Thoracic aorta (tissue), 2 donors: Measurements from ENCODE around the gene SLC6A3. TPM values are rescaled to one million over a fixed set of nuclear protein-coding genes. Genes with fewer than 3 reads are reported as not detected.

Experiments used
- ATAC-seq: fragments of 150-250 bp; one replicate; pipeline ENCODE4 v1.8.0; 2017; ENCODE audit warnings: low read depth; ENCODE audit not compliant: insufficient number of reproducible peaks, low FRiP score
- DNase-seq: peaks from one replicate; pipeline ENCODE4 v3.0.0-alpha.2; 2020; ENCODE audit warnings: low spot score
- H3K27ac ChIP-seq, 2 donors: fragments of 200-600 bp; sonication (generic); 1 replicate in 1 of 2; 2 replicates in 1 of 2; pipeline ENCODE4 v1.5.1; 2016; ENCODE audit warnings: mild to moderate bottlenecking in 2 of 2, moderate library complexity in 2 of 2
- H3K27me3 ChIP-seq: fragments of 200-600 bp; sonication (generic); replicated peaks from 2 replicates; pipeline ENCODE4 v1.6.0; 2016; ENCODE audit warnings: mild to moderate bottlenecking; ENCODE audit not compliant: insufficient read depth
- H3K36me3 ChIP-seq: fragments of 200-600 bp; sonication (generic); one replicate; pipeline ENCODE4 v1.5.1; 2016
- H3K4me1 ChIP-seq, 2 donors: fragments of 200-600 bp; sonication (generic); 1 replicate in 1 of 2; 2 replicates in 1 of 2; pipeline versions ENCODE4 v1.5.1 to v1.6.0; 2016; ENCODE audit warnings: low read depth in 2 of 2, mild to moderate bottlenecking in 1 of 2; ENCODE audit not compliant: control insufficient read depth in 1 of 2
- H3K4me3 ChIP-seq: fragments of 200-600 bp; sonication (generic); 2 replicates; pipeline ENCODE4 v1.5.1; 2016; ENCODE audit warnings: mild to moderate bottlenecking
- H3K9me3 ChIP-seq: fragments of 200-600 bp; sonication (generic); 2 replicates; pipeline ENCODE4 v1.5.1; 2016
- total RNA-seq, 2 donors: library from RNA; depleted of rRNA; stranded (reverse); fragments of >200 nt; gene quantifications; one replicate each; pipeline versions ENCODE4 v1.1.0 to v1.2.3, GENCODE V29; 2016
- TF ChIP-seq, protein P1 (sequence below): fragments of 200-600 bp; sonication (generic); IDR thresholded peaks from one replicate; pipeline ENCODE4 v1.5.1; 2019; ENCODE audit warnings: antibody characterized with exemption

Gene SLC6A3
- total RNA-seq, 2 donors from 2014 or later: 0.14 TPM; not detected in 1

- TF ChIP-seq, protein P1, sequence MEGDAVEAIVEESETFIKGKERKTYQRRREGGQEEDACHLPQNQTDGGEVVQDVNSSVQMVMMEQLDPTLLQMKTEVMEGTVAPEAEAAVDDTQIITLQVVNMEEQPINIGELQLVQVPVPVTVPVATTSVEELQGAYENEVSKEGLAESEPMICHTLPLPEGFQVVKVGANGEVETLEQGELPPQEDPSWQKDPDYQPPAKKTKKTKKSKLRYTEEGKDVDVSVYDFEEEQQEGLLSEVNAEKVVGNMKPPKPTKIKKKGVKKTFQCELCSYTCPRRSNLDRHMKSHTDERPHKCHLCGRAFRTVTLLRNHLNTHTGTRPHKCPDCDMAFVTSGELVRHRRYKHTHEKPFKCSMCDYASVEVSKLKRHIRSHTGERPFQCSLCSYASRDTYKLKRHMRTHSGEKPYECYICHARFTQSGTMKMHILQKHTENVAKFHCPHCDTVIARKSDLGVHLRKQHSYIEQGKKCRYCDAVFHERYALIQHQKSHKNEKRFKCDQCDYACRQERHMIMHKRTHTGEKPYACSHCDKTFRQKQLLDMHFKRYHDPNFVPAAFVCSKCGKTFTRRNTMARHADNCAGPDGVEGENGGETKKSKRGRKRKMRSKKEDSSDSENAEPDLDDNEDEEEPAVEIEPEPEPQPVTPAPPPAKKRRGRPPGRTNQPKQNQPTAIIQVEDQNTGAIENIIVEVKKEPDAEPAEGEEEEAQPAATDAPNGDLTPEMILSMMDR: no peak
- no peak overlapping the region for H3K27ac ChIP-seq
- peaks cover 3 to 16% of the 10 kb centered on the region in 2 donors for H3K4me1 ChIP-seq
- no peaks in the 10 kb centered on the region for H3K27me3 ChIP-seq
- no peak overlapping the region for H3K4me3 ChIP-seq
- H3K36me3 ChIP-seq: no peaks in the 10 kb centered on the region
- DNase-seq (no peak), ATAC-seq (no peak)
- no peaks in the 10 kb centered on the region for H3K9me3 ChIP-seq
Measured at GRCh38 chr5:1383886-1384401, 61.3 kb downstream of the SLC6A3 start.

- no peaks in the 10 kb centered on the region for H3K27me3 ChIP-seq
Measured at GRCh38 chr5:1383344-1383743, 61.9 kb downstream of the SLC6A3 start.

DNA sequence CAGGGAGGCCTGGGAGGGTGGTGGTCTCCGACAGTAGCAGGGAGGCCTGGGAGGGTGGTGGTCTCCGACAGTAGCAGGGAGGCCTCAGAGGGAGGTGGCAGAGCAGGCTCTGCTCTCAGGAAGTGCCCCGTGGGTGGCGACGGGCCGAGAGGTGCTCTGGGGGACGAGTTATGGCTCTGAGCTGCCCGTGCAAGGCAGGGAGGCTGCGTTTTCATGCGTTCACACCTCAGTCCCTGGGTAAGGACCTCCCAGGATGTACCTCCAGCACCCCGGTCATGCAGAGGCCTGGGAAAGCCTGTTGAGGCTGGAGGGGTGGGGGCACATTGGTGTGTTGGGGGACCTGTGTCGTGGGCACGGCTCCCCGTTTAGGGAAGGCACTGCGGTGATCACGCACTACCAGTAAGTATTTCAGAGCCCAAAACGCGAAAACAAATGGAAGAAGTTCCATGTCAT, 63.0 kb downstream of the SLC6A3 start:
- TF ChIP-seq, protein P1: no peak
- no peaks in the 10 kb centered on the region for H3K27me3 ChIP-seq

More at GRCh38 chr5:1383344-1383743, 61.9 kb downstream of the SLC6A3 start:
- no peak overlapping the region for H3K27ac ChIP-seq
- H3K4me3 ChIP-seq: no peak overlapping the region
- no peak for DNase-seq
- H3K9me3 ChIP-seq: no peaks in the 10 kb centered on the region
- peaks cover 3 to 16% of the 10 kb centered on the region in 2 donors for H3K4me1 ChIP-seq
- TF ChIP-seq, protein P1: no peak
- no peaks in the 10 kb centered on the region for H3K36me3 ChIP-seq
- ATAC-seq: no peak

GRCh38 chr5:1381370-1382247, 63.6 kb downstream of the SLC6A3 start:
- Histone ChIP-seq H3K9me3 (no peaks in the 10 kb centered on the region), H3K36me3 (no peaks in the 10 kb centered on the region), H3K4me1 (peaks cover 2 to 15% of the 10 kb centered on the region in 2 donors), H3K27ac (no peak overlapping the region), H3K27me3 (no peaks in the 10 kb centered on the region), H3K4me3 (no peak overlapping the region)
- TF ChIP-seq, protein P1: no peak
- ATAC-seq (no peak), DNase-seq (no peak)

More for the DNA sequence above, 63.0 kb downstream of the SLC6A3 start:
- Histone ChIP-seq H3K36me3 (no peaks in the 10 kb centered on the region), H3K4me1 (peaks cover 3 to 16% of the 10 kb centered on the region in 2 donors), H3K9me3 (no peaks in the 10 kb centered on the region), H3K27ac (no peak overlapping the region), H3K4me3 (no peak overlapping the region)
- DNase-seq (no peak), ATAC-seq (no peak)

GRCh38 chr5:1380910-1381309, 64.3 kb downstream of the SLC6A3 start:
- no peak for DNase-seq
- Histone ChIP-seq H3K36me3 (no peaks in the 10 kb centered on the region), H3K9me3 (no peaks in the 10 kb centered on the region), H3K27ac (no peak overlapping the region), H3K4me3 (no peak overlapping the region), H3K4me1 (peaks cover 0 to 11% of the 10 kb centered on the region in 2 donors), H3K27me3 (no peaks in the 10 kb centered on the region)
- ATAC-seq: no peak
- TF ChIP-seq, protein P1: no peak
